Esophagus squamous epithelium (tissue), 4 donors: ENCODE measurements around the gene CAPN2.

Source experiments
- POLR2A ChIP-seq, 4 donors: fragments of 450-650 bp; IDR thresholded peaks; one replicate each; pipeline ENCODE4 v1.6.1; 2017; ENCODE audit warnings: antibody characterized with exemption in 4 of 4, mild to moderate bottlenecking in 4 of 4, moderate library complexity in 3 of 4
- TF ChIP-seq, protein P1 (sequence below), 6 experiments: fragments of 450-650 bp in 4 of 6; fragments of 200-600 bp in 2 of 6; sonication (generic) in 2 of 6; IDR thresholded peaks; one replicate each; pipeline ENCODE4 v1.5.1; 2016 to 2019; ENCODE audit warnings: antibody characterized with exemption in 6 of 6, mild to moderate bottlenecking in 4 of 6, moderate library complexity in 4 of 6

GRCh38 chr1:223755432-223755792 lies 43.1 kb downstream of the CAPN2 start:
- TF ChIP-seq, protein P1, sequence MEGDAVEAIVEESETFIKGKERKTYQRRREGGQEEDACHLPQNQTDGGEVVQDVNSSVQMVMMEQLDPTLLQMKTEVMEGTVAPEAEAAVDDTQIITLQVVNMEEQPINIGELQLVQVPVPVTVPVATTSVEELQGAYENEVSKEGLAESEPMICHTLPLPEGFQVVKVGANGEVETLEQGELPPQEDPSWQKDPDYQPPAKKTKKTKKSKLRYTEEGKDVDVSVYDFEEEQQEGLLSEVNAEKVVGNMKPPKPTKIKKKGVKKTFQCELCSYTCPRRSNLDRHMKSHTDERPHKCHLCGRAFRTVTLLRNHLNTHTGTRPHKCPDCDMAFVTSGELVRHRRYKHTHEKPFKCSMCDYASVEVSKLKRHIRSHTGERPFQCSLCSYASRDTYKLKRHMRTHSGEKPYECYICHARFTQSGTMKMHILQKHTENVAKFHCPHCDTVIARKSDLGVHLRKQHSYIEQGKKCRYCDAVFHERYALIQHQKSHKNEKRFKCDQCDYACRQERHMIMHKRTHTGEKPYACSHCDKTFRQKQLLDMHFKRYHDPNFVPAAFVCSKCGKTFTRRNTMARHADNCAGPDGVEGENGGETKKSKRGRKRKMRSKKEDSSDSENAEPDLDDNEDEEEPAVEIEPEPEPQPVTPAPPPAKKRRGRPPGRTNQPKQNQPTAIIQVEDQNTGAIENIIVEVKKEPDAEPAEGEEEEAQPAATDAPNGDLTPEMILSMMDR (IDR thresholded peaks at IDR 0.05) = no peak
- no peak for TF ChIP-seq POLR2A (IDR thresholded peaks at IDR 0.05)
